RWPE1 (cell line): Measurements from ENCODE around the gene KIF6.
A peak's percentile ranks its signal among the peaks of the same experiment; 100 is the strongest.

Experiments
- CTCF ChIA-PET: fragments of 350-600 bp; sonication (Branson Sonifier 250); formaldehyde crosslinking; extraction: SDS; loops from one replicate; lab custom pipeline; 2021; lab: Yijun Ruan, JAX
- POLR2A ChIA-PET: fragments of 400-600 bp; formaldehyde crosslinking; extraction: SDS; loops from one replicate; lab custom pipeline; 2020; ENCODE audit warnings: antibody characterized with exemption; ENCODE audit not compliant: low non-redundant PET; lab: Yijun Ruan, JAX
- DNase-seq: peaks from one replicate; pipeline ENCODE4 v3.0.0; 2012; ENCODE audit warnings: low spot score
- H3K27ac ChIP-seq: fragments of 450-650 bp; 2 replicates; pipeline ENCODE4 v1.5.1; 2017
- TF ChIP-seq, protein P1 (sequence below): fragments of 450-650 bp; conservative IDR thresholded peaks from 2 replicates; pipeline ENCODE4 v1.5.1; 2017; ENCODE audit warnings: low read depth, mild to moderate bottlenecking

Gene KIF6

DNA sequence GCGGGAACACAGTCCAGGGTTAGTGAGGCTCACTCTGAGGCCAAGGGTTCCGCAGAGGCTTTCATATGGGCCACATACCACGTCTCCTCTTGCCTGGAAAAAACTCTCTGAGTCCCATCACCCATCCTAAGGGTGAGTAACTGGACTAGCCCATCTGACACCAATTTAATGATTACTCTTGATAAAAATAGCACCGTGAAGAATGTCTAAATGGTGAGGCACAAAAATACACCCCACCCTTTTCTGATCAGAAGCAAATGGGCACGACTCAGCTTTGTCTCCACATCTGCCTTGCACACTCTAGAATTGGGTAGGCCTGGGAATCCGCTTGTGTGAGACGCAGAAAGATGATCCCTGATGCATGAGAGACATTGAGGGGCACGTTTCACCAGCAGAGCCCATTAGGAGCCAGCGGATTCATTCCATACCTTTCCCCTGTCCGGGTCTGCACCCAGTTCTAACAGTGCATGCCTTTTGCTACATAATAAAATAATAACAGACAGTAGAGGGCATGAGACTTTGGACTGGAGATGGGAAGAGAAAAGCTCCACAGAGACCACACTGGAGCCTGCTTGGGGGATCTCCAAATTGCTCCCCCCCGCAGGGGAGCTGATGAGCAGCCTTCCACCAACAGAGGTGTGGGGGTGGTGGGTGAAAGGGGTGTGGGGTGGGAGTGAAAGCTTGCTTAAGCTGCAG lies 292.7 kb downstream of the KIF6 start:
- H3K27ac ChIP-seq, result no peak overlapping the region
- no peak for DNase-seq
- TF ChIP-seq, protein P1, sequence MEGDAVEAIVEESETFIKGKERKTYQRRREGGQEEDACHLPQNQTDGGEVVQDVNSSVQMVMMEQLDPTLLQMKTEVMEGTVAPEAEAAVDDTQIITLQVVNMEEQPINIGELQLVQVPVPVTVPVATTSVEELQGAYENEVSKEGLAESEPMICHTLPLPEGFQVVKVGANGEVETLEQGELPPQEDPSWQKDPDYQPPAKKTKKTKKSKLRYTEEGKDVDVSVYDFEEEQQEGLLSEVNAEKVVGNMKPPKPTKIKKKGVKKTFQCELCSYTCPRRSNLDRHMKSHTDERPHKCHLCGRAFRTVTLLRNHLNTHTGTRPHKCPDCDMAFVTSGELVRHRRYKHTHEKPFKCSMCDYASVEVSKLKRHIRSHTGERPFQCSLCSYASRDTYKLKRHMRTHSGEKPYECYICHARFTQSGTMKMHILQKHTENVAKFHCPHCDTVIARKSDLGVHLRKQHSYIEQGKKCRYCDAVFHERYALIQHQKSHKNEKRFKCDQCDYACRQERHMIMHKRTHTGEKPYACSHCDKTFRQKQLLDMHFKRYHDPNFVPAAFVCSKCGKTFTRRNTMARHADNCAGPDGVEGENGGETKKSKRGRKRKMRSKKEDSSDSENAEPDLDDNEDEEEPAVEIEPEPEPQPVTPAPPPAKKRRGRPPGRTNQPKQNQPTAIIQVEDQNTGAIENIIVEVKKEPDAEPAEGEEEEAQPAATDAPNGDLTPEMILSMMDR, result no peak
- CTCF ChIA-PET, result no interaction called here
- POLR2A ChIA-PET, result no interaction called here

DNA sequence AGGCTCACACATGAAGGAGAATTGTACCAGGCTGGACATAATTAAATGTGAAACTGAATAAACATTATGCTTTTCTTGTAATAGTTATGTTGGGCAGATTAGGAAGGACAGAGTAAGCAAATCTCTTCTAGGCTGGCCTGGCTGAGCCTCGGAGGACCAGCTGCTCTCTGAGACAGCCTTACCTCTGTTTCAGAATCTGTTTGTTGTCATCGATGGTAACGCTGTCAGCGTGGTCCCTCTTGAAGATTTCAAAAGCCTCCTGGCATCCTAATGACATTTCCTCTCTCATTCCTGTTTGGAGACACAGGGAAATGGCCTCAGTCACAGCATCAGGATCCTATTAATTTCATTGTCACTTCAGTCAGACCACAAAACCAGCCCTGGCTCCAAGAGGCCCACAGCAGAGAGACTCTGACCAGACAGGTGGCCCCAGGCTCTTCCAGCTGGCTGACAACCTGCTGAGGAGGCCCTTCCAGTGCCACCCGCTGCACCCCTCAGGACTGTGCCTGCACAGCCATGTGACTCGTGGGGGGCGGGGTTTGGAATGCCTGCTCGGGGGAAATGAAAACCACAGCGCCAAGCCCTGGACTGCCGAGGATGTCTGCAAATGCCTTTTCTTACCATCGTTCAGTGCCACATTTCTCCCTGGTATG lies 294.2 kb downstream of the KIF6 start:
- no peak overlapping the region; the same call in 1 of the 2 replicates for H3K27ac ChIP-seq

DNA sequence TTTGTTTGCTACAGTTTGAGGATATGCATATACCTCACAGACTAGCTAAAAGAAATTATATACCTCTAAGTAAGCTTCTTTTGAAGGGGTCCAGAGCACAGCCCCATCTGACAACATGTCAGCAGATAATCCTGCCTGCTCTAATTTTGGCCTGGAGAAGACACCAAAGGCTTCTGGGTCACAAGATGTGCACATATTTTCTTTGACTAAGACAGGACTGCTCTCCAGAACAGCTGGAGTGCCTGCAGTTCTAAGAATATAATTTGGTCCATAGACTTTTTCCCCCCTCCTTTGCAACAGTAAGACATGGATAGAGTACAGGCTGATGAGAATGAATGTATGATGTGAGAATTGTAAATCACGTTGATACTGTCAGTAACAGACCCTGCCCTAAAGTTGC lies 294.8 kb downstream of the KIF6 start:
- TF ChIP-seq, protein P1, result no peak
- no peak for DNase-seq
- H3K27ac ChIP-seq, result no peak overlapping the region
- CTCF ChIA-PET, result no interaction called here
- POLR2A ChIA-PET, result no interaction called here

More for the DNA sequence above, 294.2 kb downstream of the KIF6 start:
- ChIA-PET POLR2A (no interaction called here), CTCF (no interaction called here)
- DNase-seq, result no peak
- TF ChIP-seq, protein P1, result no peak

DNA sequence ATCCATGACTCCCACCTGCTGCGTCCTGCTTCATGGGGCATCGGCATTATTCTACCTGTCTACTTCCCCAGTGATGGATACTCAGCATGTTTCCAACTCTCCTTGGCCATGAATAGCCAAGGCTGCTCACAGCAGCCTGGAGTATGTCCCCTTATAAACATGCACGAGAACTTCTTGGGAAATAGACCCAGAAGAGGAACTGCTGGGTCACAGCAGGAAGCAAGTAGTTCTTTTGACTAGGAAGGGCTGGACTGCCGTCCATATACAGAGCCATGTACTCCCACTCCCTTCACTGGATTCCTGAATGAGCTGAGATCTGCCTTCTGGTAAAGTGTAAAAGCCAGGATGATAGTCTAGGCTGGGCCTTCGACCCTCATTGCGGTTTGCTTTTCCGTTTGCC lies 296.4 kb downstream of the KIF6 start:
- DNase-seq, result no peak
- ChIA-PET POLR2A (no interaction called here), CTCF (no interaction called here)
- H3K27ac ChIP-seq, result no peak overlapping the region
- TF ChIP-seq, protein P1, result no peak

DNA sequence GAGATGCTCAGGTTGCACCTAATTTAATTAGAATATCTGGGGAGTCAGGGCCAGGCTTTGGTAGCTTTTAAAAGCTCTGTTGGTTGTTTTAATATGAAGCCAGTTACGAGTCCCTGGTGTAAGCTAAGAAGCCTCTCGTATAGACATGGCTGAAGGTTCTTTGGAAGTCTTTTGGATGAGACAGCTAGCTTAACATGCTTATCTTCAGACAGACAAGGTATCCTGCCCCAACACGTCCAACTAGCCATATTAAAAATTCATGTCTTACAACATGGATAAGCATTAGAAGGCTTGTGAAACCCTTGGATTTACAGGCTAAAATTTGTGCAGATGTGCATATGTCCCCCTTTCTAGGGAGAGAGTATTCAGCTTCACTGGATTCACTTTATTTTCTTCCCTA lies 297.1 kb downstream of the KIF6 start:
- ChIA-PET CTCF (interaction anchor here (0.6 kb wide), 1 partner anchor 393 kb away, joined by 6 read pairs; no protein-coding TSS in a partner anchor), POLR2A (no interaction called here)
- no peak overlapping the region for H3K27ac ChIP-seq
- DNase-seq, result peak; percentile 51
- TF ChIP-seq, protein P1, result no peak

DNA sequence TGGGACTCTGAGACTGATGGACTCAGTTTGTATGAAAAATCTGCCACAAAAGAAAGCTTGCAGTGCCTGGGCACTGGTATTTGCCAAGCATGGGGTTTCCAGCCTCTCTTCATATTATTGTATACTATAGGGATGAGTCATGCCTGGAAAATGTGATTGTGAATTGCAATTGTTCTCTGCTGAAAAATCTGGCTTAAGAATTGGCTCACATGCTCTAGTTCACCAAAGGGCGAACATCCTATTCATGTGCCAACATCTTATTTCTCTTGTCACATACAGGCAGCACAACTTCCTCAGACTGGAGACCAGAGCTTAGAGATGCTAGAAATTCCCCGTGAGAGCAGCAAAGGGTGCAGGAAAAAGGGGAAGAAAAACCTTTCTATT lies 299.1 kb downstream of the KIF6 start:
- peak overlapping the region; percentile 73 for H3K27ac ChIP-seq
- ChIA-PET CTCF (no interaction called here), POLR2A (no interaction called here)
- DNase-seq, result peak; percentile 81
- TF ChIP-seq, protein P1, result no peak
